OCI-LY7 (cell line): Measurements from ENCODE around the gene GFPT1.

ENCODE experiments used
- CTCF ChIP-seq: fragments of 200-600 bp; sonication (generic); conservative IDR thresholded peaks from 2 replicates; pipeline ENCODE4 v1.5.1; 2014; ENCODE audit warnings: mild to moderate bottlenecking, antibody characterized with exemption, low read length, moderate library complexity, mixed read lengths
- EZH2phosphoT487 ChIP-seq: fragments of 200-600 bp; sonication (generic); IDR thresholded peaks from 2 replicates; pipeline ENCODE4 v1.6.1; 2018; ENCODE audit warnings: low read depth, borderline replicate concordance, mild to moderate bottlenecking, mixed run types, antibody characterized with exemption, low read length, moderate library complexity, mixed read lengths

DNA sequence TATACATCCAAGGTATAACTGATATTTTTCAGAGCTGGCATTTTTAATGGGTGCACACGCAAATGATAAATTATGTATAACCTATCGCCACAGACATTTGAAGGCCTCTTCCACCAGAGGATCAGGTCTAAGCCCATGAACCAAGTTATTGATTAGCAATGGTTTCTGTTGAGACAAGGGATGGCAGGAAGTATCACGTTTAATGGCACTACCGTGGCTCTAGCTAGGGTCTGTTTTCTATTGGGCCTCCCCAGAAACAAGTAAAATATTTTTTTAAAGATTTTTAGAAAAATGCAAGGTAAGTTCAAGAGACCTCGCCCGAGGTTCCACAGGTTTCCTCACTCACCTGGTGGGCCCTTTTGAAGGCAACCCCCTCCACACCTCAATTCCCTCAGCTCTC is 667 bp downstream of the GFPT1 start:
- TF ChIP-seq CTCF (no peak), EZH2phosphoT487 (no peak)
